ENCODE results near the gene HSPE1. TPM values are rescaled to one million over a fixed set of nuclear protein-coding genes. Genes with fewer than 3 reads are reported as not detected.
A peak's percentile ranks its signal among the peaks of the same experiment; 100 is the strongest.

HSPE1 gene
- total RNA-seq, 4 donors from 2014 or later = 3.4 to 151 (median 56.4) TPM

DNA sequence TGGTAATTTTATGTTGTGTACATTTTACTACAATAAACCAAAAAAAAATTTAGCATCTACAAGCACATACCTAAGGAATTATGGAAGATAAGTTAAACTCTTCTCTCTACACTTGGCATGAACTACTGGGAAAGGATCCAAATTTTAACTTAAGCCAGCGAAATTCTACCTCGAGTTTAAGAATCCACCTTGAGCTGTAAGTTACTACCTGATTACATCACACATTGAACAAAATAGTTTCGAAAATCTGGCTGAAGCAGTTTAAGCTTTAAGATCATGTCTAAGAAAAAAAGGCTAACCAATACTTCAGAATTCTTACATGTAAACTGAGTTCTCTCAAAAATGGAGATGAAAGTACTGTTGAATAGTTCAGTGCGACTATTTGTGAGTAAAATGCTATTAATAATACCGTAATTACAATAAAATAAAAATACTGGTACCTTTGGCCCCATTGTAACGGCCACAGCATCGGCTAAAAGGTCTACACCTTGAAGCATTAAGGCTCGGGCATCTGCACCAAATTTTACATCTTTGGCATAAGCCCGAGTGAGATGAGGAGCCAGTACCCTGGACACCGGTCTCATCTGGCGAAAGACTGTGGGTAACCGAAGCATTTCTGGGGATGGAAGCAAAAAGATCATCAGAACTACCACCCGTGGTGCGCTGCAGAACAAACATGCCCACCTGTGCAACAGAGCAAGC lies 1.8 kb upstream of the HSPE1 start:
- H3K27me3 ChIP-seq = no peaks in the 10 kb centered on the region
- no peaks in the 10 kb centered on the region for H3K9me3 ChIP-seq
- TF ChIP-seq, protein P1, sequence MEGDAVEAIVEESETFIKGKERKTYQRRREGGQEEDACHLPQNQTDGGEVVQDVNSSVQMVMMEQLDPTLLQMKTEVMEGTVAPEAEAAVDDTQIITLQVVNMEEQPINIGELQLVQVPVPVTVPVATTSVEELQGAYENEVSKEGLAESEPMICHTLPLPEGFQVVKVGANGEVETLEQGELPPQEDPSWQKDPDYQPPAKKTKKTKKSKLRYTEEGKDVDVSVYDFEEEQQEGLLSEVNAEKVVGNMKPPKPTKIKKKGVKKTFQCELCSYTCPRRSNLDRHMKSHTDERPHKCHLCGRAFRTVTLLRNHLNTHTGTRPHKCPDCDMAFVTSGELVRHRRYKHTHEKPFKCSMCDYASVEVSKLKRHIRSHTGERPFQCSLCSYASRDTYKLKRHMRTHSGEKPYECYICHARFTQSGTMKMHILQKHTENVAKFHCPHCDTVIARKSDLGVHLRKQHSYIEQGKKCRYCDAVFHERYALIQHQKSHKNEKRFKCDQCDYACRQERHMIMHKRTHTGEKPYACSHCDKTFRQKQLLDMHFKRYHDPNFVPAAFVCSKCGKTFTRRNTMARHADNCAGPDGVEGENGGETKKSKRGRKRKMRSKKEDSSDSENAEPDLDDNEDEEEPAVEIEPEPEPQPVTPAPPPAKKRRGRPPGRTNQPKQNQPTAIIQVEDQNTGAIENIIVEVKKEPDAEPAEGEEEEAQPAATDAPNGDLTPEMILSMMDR (IDR thresholded peaks at IDR 0.05) = no peak
- peak overlapping the region; percentile 86 to 99 (median 91) for H3K4me3 ChIP-seq
- peak overlapping the region; percentile 98 to 100 (median 99) for H3K27ac ChIP-seq
- intact Hi-C loops (cut with DNase I; ENCODE audit: low total_unique reads) = loop anchor here (2.0 kb wide), 1 partner anchor 64 kb away; the partner anchor contains the start of gene SF3B1
- no peak for DNase-seq
- H3K4me1 ChIP-seq = peaks cover 17 to 58% (median 42%) of the 10 kb centered on the region in 4 donors
- H3K36me3 ChIP-seq = peaks cover 0 to 35% (median 14%) of the 10 kb centered on the region in 4 donors
- 4 to 7% methylated on average over 6 to 14 of the region's 14 CpGs for WGBS, 2 donors (ENCODE audit: low coverage in 1 of 2)
- in situ Hi-C loops (cut with MboI; ENCODE audit: low pct_ligation_motif_present in 1 of 4, low pct_unique_long_range_greater_than_20kb in 1 of 4, low sequenced_read_pairs in 3 of 4) = loop anchor here in 1 of 4 donors (10.0 kb wide), 1 partner anchor 64 kb away; the partner anchor contains the start of gene SF3B1

DNA sequence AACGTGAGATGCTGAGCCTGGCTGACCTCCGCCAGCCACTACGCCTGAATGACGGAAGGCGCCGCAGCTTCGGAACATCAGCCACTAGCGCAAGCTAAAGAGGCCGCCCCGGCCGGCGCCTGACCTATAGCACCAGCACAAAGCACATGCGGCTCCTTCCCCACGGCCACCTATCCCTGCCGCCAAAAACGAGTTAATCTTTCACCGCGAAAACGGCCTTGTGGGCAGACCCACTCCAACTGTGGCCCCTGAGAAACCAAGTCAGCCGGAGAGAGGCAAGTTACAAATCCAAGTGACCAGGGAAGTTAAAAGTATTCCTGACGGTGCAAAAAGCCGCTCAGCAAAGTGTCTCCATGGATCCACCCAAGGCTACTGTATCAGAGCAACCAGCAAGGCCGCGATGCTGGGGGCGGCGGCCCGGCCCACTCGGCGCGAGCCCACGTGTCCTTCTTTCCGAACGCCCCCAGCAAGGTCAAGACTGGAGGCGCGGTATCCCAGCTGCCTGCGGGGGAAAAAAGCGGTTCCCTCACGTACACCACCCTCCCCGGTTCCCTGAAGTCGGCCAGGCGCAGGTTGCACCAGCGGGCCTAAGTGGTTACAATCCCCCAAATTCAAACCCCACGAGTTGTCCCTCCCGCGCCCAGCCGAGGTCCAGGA lies 1.1 kb upstream of the HSPE1 start:
- 2% methylated on average over 42 of the region's 46 CpGs; no CpG with 5 or more reads in 1 of the 2 donors for WGBS, 2 donors (ENCODE audit: low coverage in 1 of 2)
- no peaks in the 10 kb centered on the region for H3K9me3 ChIP-seq
- intact Hi-C loops (cut with DNase I; ENCODE audit: low total_unique reads) (loop anchor here (2.0 kb wide), 1 partner anchor 64 kb away; the partner anchor contains the start of gene SF3B1), in situ Hi-C loops (cut with MboI; ENCODE audit: low pct_ligation_motif_present in 1 of 4, low pct_unique_long_range_greater_than_20kb in 1 of 4, low sequenced_read_pairs in 3 of 4) (loop anchor here in 1 of 4 donors (10.0 kb wide), 1 partner anchor 64 kb away; the partner anchor contains the start of gene SF3B1)
- H3K27me3 ChIP-seq = no peaks in the 10 kb centered on the region
- peaks cover 17 to 58% (median 42%) of the 10 kb centered on the region in 4 donors for H3K4me1 ChIP-seq
- DNase-seq = peak; percentile 76
- peak overlapping the region; percentile 86 to 99 (median 91) for H3K4me3 ChIP-seq
- TF ChIP-seq EP300 (IDR thresholded peaks at IDR 0.05; ENCODE audit: low read depth) (no peak), POLR2AphosphoS5 (IDR thresholded peaks at IDR 0.05) (peak in 2 of 3 donors; percentile 41 to 45), POLR2A (IDR thresholded peaks at IDR 0.05) (peak; percentile 49)
- TF ChIP-seq, protein P1 (IDR thresholded peaks at IDR 0.05) = no peak
- peak overlapping the region; percentile 98 to 100 (median 99) for H3K27ac ChIP-seq
- H3K36me3 ChIP-seq = peaks cover 0 to 32% (median 11%) of the 10 kb centered on the region in 4 donors

DNA sequence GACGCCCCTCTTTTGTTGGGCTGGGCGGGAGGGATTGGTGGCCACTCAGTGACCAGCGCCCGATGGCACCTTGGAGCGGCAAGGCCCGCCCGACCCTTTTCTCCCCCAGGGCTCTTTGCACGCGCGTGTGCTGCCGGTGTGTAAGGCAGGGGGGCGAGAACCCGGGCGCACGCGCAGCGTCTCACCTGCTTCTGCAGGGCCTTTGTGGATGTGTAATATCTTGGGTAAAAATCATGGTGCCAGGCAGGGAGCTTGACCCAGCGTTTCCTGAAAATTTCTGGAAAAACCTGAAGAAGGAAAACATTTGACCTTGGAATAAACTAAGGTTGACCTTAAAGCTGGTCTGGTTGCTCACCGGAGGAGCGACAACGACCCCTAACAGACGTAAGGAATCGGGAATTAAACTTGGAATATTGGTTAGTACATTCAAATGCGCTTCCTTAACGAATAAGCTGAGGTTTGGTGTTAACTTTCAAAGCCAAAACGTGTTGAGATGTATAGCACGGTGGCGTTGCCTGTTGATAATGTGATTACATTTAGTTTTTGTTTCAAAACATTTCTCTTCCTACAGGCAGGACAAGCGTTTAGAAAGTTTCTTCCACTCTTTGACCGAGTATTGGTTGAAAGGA lies 438 bp downstream of the HSPE1 start:
- H3K36me3 ChIP-seq = peaks cover 0 to 30% (median 6%) of the 10 kb centered on the region in 4 donors
- TF ChIP-seq POLR2A (IDR thresholded peaks at IDR 0.05) (no peak), POLR2AphosphoS5 (IDR thresholded peaks at IDR 0.05) (no peak), EP300 (IDR thresholded peaks at IDR 0.05; ENCODE audit: low read depth) (no peak)
- TF ChIP-seq, protein P1 (IDR thresholded peaks at IDR 0.05) = no peak
- no peaks in the 10 kb centered on the region for H3K9me3 ChIP-seq
- no peaks in the 10 kb centered on the region for H3K27me3 ChIP-seq
- WGBS, 2 donors (ENCODE audit: low coverage in 1 of 2) = 0% methylated on average over 12 to 28 of the region's 30 CpGs
- in situ Hi-C loops (cut with MboI; ENCODE audit: low pct_ligation_motif_present in 1 of 4, low pct_unique_long_range_greater_than_20kb in 1 of 4, low sequenced_read_pairs in 3 of 4) = no loop called here
- H3K4me3 ChIP-seq = peak overlapping the region; percentile 81 to 94 (median 87)
- intact Hi-C loops (cut with DNase I; ENCODE audit: low total_unique reads) = no loop called here
- no peak for DNase-seq
- peaks cover 17 to 55% (median 42%) of the 10 kb centered on the region in 4 donors for H3K4me1 ChIP-seq
- H3K27ac ChIP-seq = peak overlapping the region; percentile 98 to 100 (median 99)

DNA sequence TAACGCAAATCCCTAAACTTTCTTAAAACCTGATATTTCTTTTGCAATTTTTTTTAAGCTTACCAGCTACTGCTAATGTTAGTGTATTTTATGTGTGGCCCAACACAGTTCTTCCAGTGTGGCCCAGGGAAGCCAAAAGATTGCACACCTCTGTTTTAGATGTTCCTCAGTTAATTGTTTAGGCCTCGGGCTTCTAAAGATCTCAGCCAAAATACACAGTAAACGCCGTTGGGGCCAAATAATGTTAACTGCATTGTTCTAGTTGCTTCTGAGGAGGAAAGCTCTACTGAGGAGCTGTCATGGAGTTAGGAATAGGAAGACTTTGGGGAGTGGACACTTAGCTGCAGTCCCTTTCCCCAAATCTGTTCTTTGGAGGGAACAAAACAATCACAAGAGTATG lies 2.0 kb downstream of the HSPE1 start:
- peak overlapping the region in 1 of 4 donors; percentile 94 for H3K4me3 ChIP-seq
- H3K27ac ChIP-seq = peak overlapping the region; percentile 98 to 100 (median 99)
- no peaks in the 10 kb centered on the region for H3K9me3 ChIP-seq
- H3K36me3 ChIP-seq = peaks cover 0 to 15% (median 5%) of the 10 kb centered on the region in 4 donors
- DNase-seq = no peak
- WGBS, 2 donors (ENCODE audit: low coverage in 1 of 2) = 27 to 30% methylated on average over 4 of the region's 4 CpGs
- no peak for TF ChIP-seq POLR2A (IDR thresholded peaks at IDR 0.05)
- TF ChIP-seq POLR2AphosphoS5 (IDR thresholded peaks at IDR 0.05) = no peak
- TF ChIP-seq, protein P1 (IDR thresholded peaks at IDR 0.05) = no peak
- no peak for TF ChIP-seq EP300 (IDR thresholded peaks at IDR 0.05; ENCODE audit: low read depth)
- in situ Hi-C loops (cut with MboI; ENCODE audit: low pct_ligation_motif_present in 1 of 4, low pct_unique_long_range_greater_than_20kb in 1 of 4, low sequenced_read_pairs in 3 of 4) (no loop called here), intact Hi-C loops (cut with DNase I; ENCODE audit: low total_unique reads) (no loop called here)
- H3K27me3 ChIP-seq = no peaks in the 10 kb centered on the region
- H3K4me1 ChIP-seq = peaks cover 17 to 39% (median 32%) of the 10 kb centered on the region in 4 donors

Measured in transverse colon (tissue), 4 donors.